Fibroblast of lung (primary cell): ENCODE measurements around the gene TXNDC11. TPM values are rescaled to one million over a fixed set of nuclear protein-coding genes. Genes with fewer than 3 reads are reported as not detected.

Experiments used
- DNase-seq, 2 donors: peaks; one replicate each; pipeline versions ENCODE4 v3.0.0 to v3.0.0-alpha.2; 2010; ENCODE audit warnings: low read depth in 2 of 2
- H2AFZ ChIP-seq: 2 replicates; pipeline ENCODE4 v1.5.1; 2012; ENCODE audit warnings: low read length, control low read depth, inconsistent platforms
- H3K27ac ChIP-seq: 2 replicates; pipeline ENCODE4 v1.5.1; 2011; ENCODE audit warnings: low read length, control low read depth; ENCODE audit not compliant: insufficient read depth
- H3K27me3 ChIP-seq: 2 replicates; pipeline ENCODE4 v1.5.1; 2011; ENCODE audit warnings: mild to moderate bottlenecking, low read length; ENCODE audit not compliant: control insufficient read depth, insufficient read depth
- H3K36me3 ChIP-seq: 2 replicates; pipeline ENCODE4 v1.5.1; 2011; ENCODE audit warnings: low read length; ENCODE audit not compliant: control insufficient read depth, insufficient read depth
- H3K4me1 ChIP-seq: 2 replicates; pipeline ENCODE4 v1.5.1; 2011; ENCODE audit warnings: low read length; ENCODE audit not compliant: control insufficient read depth, insufficient read depth; ENCODE audit errors: extremely low read depth
- H3K4me2 ChIP-seq: 2 replicates; pipeline ENCODE4 v1.5.1; 2011; ENCODE audit warnings: low read length, control low read depth; ENCODE audit not compliant: insufficient read depth; ENCODE audit errors: extremely low read depth
- H3K4me3 ChIP-seq, 4 experiments: fragments of 200-600 bp in 1 of 4; sonication (generic) in 1 of 4; replicated peaks in 1 of 4; 2 replicates each; pipeline ENCODE4 v1.5.1; 2011 to 2016; ENCODE audit warnings: low read length in 4 of 4, low read depth in 3 of 4, mild to moderate bottlenecking in 3 of 4, control low read depth in 2 of 4, inconsistent platforms in 1 of 4, mixed read lengths in 1 of 4; ENCODE audit not compliant: insufficient read depth in 1 of 4; ENCODE audit errors: control extremely low read depth in 1 of 4
- H3K79me2 ChIP-seq: 2 replicates; pipeline ENCODE4 v1.5.1; 2012; ENCODE audit warnings: mild to moderate bottlenecking, low read length, inconsistent platforms; ENCODE audit not compliant: control insufficient read depth, insufficient read depth
- H3K9ac ChIP-seq: 2 replicates; pipeline ENCODE4 v1.5.1; 2011; ENCODE audit warnings: mild to moderate bottlenecking, low read length, control low read depth; ENCODE audit not compliant: insufficient read depth
- H3K9me3 ChIP-seq: 2 replicates; pipeline ENCODE4 v1.5.1; 2012; ENCODE audit warnings: low read depth, low read length; ENCODE audit not compliant: control insufficient read depth, insufficient read depth
- H4K20me1 ChIP-seq: 2 replicates; pipeline ENCODE4 v1.5.1; 2011; ENCODE audit warnings: low read length; ENCODE audit not compliant: control insufficient read depth, insufficient read depth; ENCODE audit errors: extremely low read depth
- CTCF ChIP-seq, 2 donors: IDR thresholded peaks in 1 of 2; conservative IDR thresholded peaks in 1 of 2; 1 replicate in 1 of 2; 2 replicates in 1 of 2; pipeline ENCODE4 v1.5.1; 2011 to 2012; ENCODE audit warnings: low read length in 2 of 2, control low read depth in 1 of 2, inconsistent platforms in 1 of 2, low read depth in 1 of 2, mild to moderate bottlenecking in 1 of 2
- EZH2 ChIP-seq: IDR thresholded peaks from 2 replicates; pipeline ENCODE4 v1.5.1; 2012; ENCODE audit warnings: low read length, control low read depth, mild to moderate bottlenecking; ENCODE audit errors: missing control alignments
- polyA plus RNA-seq, 2 donors: library from polyadenylated mRNA; depleted of rRNA in 1 of 2; stranded (reverse) in 1 of 2; unstranded in 1 of 2; fragments of >200 nt; gene quantifications; 2 replicates each; pipeline ENCODE4 v1.2.1, GENCODE V29; 2011 to 2012; ENCODE audit warnings: missing spikeins in 1 of 2
- total RNA-seq: library from RNA; depleted of rRNA; stranded (reverse); fragments of >200 nt; gene quantifications from 2 replicates; pipeline ENCODE4 v1.2.1, GENCODE V29; 2014

The TXNDC11 gene
- total and polyA plus RNA-seq, 2 donors (not counting 1 experiment from before 2014, with no cell fraction given) = 26.8 to 46.2 TPM

GRCh38 chr16:11632455-11632939 lies 110.2 kb downstream of the TXNDC11 start:
- Histone ChIP-seq H3K9ac (peak overlapping the region; percentile 60), H4K20me1 (no peaks in the 10 kb centered on the region), H3K4me3 (no peak overlapping the region), H3K79me2 (no peaks in the 10 kb centered on the region), H3K27ac (peak overlapping the region; percentile 75), H2AFZ (peak overlapping the region; percentile 24), H3K9me3 (no peaks in the 10 kb centered on the region), H3K27me3 (no peaks in the 10 kb centered on the region), H3K4me2 (peak overlapping the region; percentile 29), H3K4me1 (peaks cover 9% of the 10 kb centered on the region), H3K36me3 (no peaks in the 10 kb centered on the region)
- no peak for TF ChIP-seq EZH2
- TF ChIP-seq CTCF (conservative IDR thresholded peaks at IDR 0.05 in 1 of 2, IDR thresholded peaks at IDR 0.05 in 1 of 2; ENCODE audit: low read depth in 1 of 2, low read length in 2 of 2) = no peak
- peak; percentile 78 to 91 for DNase-seq

GRCh38 chr16:11631214-11631613 lies 111.4 kb downstream of the TXNDC11 start:
- Histone ChIP-seq H2AFZ (no peak overlapping the region), H3K27ac (no peak overlapping the region), H4K20me1 (no peaks in the 10 kb centered on the region), H3K36me3 (no peaks in the 10 kb centered on the region), H3K4me1 (peaks cover 9% of the 10 kb centered on the region), H3K9ac (no peak overlapping the region), H3K79me2 (no peaks in the 10 kb centered on the region), H3K4me2 (no peak overlapping the region), H3K4me3 (no peak overlapping the region), H3K9me3 (no peaks in the 10 kb centered on the region), H3K27me3 (no peaks in the 10 kb centered on the region)
- no peak for DNase-seq
- TF ChIP-seq CTCF (conservative IDR thresholded peaks at IDR 0.05 in 1 of 2, IDR thresholded peaks at IDR 0.05 in 1 of 2; ENCODE audit: low read depth in 1 of 2, low read length in 2 of 2) (no peak), EZH2 (no peak)

GRCh38 chr16:11630768-11631056 lies 111.9 kb downstream of the TXNDC11 start:
- Histone ChIP-seq H3K79me2 (no peaks in the 10 kb centered on the region), H3K27me3 (no peaks in the 10 kb centered on the region), H4K20me1 (no peaks in the 10 kb centered on the region), H2AFZ (no peak overlapping the region), H3K27ac (no peak overlapping the region), H3K9ac (no peak overlapping the region), H3K36me3 (no peaks in the 10 kb centered on the region), H3K4me3 (no peak overlapping the region), H3K4me1 (peaks cover 9% of the 10 kb centered on the region), H3K4me2 (no peak overlapping the region), H3K9me3 (no peaks in the 10 kb centered on the region)
- TF ChIP-seq EZH2 (no peak), CTCF (conservative IDR thresholded peaks at IDR 0.05 in 1 of 2, IDR thresholded peaks at IDR 0.05 in 1 of 2; ENCODE audit: low read depth in 1 of 2, low read length in 2 of 2) (no peak)
- DNase-seq = no peak
